GM12864 (cell line): ENCODE data around the gene RAI1.
A peak's percentile ranks its signal among the peaks of the same experiment; 100 is the strongest.
"Not testable (repeated sequence)": the region's sequence is repeated elsewhere in the genome, so short reads cannot be mapped to it uniquely, and the experiment has no call there.

ENCODE experiments used
- DNase-seq: peaks from one replicate; pipeline ENCODE4 v3.0.0-alpha.2; 2011; ENCODE audit warnings: low read depth
- H3K4me3 ChIP-seq: 2 replicates; pipeline ENCODE4 v1.5.1; 2011; ENCODE audit warnings: mild to moderate bottlenecking, low read depth, low read length, control low read depth
- TF ChIP-seq, protein P1 (sequence below): IDR thresholded peaks from 2 replicates; pipeline ENCODE4 v1.5.1; 2011; ENCODE audit warnings: low read depth, mild to moderate bottlenecking, moderate library complexity, low read length, control low read depth, inconsistent platforms; ENCODE audit errors: missing control alignments

Gene RAI1

DNA sequence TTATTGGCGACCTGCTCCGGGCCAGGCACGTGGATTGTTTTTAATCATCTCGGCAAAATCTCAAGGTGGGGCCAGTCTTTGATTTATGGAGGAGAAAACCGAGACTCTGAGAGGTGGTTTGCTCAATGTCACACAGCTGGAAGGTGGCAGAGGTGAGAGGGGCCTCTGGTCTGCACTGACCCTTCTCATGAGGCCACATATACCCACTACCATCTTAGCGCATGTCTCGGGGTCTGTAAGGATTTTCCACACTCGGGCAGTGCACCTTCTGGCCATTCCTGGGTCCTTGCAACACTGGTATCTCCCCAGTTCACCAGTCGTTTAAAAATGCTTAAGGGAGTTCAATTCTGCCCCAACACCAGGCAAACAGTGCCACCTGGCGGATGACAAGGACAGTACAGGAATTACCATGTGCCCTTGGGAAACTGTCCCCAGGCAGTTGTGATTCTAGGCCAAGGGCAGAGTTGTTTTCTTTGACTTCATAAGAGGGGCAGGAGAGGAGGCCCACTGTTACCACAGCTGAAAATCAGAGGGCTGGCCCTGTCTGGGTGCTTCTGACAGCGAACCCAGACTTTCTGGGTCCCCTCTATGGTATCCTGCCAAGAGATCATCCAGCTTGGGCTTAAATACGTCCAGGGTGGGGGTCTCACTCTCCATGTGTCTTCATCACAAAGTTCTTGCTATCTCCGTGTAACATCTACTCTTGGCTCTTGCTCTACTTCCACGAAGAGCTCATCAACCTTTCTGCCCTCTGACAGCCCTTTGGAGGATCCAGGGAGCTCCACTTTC, 39.4 kb upstream of the RAI1 start:
- TF ChIP-seq, protein P1, sequence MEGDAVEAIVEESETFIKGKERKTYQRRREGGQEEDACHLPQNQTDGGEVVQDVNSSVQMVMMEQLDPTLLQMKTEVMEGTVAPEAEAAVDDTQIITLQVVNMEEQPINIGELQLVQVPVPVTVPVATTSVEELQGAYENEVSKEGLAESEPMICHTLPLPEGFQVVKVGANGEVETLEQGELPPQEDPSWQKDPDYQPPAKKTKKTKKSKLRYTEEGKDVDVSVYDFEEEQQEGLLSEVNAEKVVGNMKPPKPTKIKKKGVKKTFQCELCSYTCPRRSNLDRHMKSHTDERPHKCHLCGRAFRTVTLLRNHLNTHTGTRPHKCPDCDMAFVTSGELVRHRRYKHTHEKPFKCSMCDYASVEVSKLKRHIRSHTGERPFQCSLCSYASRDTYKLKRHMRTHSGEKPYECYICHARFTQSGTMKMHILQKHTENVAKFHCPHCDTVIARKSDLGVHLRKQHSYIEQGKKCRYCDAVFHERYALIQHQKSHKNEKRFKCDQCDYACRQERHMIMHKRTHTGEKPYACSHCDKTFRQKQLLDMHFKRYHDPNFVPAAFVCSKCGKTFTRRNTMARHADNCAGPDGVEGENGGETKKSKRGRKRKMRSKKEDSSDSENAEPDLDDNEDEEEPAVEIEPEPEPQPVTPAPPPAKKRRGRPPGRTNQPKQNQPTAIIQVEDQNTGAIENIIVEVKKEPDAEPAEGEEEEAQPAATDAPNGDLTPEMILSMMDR, result peak; percentile 89
- H3K4me3 ChIP-seq, result no peak overlapping the region
- DNase-seq, result peak; percentile 44

DNA sequence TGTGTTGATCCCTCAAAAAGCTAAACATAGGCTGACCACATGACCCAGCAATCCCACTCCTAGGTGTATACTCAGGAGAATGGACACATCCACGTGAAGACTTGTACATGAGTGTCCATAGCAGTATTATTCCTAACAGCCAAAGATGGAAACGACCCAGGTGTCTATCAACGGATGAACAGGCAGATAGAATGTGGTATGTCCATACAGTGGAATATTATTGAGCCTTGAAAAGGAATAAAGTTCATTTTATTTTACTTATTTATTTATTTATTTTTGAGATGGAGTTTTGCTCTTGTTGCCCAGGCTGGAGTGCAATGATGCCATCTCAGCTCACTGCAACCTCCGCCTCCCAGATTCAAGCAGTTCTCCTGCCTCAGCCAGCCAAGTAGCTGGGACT, 36.1 kb upstream of the RAI1 start:
- H3K4me3 ChIP-seq, DNase-seq: not testable (repeated sequence)

DNA sequence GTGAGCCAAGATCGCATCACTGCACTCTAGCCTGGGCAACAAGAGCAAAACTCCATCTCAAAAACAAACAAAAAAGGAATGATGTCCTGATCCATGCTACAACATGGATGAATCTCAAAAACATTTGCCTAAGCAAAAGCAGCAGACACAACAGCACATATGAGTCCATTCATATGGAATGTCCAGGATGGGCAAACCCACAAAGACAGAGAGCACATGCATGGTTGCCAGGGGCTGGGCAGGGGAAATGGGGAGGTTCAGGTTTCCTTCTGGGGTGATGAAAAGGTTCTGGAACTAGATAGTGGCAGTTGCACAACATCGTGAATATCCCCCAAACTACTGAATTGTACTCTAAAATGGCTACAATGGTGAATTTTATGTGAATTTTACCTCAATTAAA, 35.3 kb upstream of the RAI1 start:
- DNase-seq, result no peak
- TF ChIP-seq, protein P1, result no peak
- H3K4me3 ChIP-seq, result no peak overlapping the region

DNA sequence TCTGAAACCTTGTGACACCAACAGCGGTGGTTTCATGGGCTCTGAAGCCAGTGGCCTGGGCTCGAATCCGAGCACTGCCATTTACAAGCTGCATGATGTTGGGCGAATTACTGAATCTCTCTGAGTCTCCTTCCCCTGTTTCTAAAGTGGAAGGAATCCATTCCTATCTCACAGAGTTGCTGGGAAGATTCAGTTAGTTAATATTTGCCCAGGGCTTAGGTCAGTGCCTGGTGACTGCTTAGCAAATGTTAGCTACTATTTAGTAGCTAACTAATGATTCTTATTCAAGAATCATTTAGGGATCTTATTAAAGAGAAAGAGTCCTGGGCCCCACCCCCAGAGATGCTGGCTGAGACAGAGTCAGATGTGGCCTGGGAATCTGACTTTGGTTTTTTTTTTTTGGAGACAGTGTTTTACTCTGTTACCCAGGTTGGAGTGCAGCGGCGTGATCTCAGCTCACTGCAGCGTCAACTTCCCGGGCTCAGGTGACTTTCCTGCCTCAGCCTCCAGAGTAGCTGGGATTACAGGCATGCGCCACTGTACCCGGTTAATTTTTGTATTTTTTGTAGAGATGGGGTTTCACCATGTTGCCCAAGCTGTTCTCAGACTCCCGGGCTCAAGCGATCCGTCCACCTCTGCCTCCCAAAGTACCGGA, 33.6 kb upstream of the RAI1 start:
- no peak overlapping the region for H3K4me3 ChIP-seq
- no peak for DNase-seq
- TF ChIP-seq, protein P1, result no peak

DNA sequence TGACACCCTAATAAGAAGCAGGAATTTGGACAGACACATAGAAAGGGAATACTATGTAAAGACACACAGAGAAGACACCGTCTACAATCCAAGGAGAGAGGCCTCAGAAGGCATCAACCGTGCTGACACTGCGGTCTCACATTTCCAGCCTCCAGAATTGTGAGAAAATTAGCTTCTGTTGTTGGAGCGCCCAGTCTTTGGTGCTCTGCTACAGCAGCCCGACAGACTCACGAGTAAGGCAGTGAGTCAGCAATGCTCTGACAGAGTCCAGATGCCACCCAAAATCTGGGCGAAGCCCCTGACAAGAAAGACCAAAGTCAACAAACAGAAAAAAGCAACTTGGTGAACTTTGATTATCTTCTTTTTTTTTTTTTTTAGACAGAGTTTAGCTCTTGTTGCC, 32.5 kb upstream of the RAI1 start:
- no peak overlapping the region for H3K4me3 ChIP-seq
- DNase-seq, result no peak
- TF ChIP-seq, protein P1, result no peak

DNA sequence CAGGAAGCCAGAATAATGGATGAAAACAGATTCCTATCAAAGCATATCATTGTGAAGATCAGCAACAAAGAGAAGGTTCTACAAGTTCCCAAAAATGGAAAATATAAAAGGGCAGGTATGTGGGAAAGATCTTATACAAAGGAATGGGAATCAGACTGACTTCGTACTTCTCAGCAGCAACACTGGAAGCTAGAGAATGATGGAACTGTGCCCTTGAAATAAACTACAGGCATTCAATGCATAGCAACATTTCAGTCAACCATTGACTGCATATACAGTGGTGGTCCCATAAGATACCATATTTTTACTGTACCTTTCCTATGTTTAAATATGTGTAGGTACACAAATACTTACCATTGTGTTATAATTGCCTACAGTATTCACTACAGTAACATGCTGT, 30.3 kb upstream of the RAI1 start:
- no peak for DNase-seq
- H3K4me3 ChIP-seq, result no peak overlapping the region
- TF ChIP-seq, protein P1, result no peak

DNA sequence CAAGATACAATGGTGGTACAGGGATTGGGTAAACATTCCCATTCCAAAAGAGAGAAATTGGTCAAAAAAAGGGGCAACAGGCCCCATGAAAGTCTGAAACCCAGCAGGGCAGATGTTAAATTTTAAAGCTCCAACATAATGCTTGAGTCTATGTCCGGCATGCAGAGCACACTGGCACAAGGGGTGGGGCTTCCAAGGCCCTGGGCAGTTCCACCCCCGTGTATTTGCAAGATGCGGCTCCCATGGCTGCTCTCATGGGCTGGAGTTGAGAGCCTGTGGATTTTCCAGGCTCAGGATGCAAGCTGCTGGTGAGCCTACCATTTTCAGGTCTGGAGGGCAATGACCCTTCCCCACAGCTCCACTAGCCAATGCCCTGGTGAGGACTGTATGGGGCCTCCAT, 27.9 kb upstream of the RAI1 start:
- TF ChIP-seq, protein P1, result no peak
- no peak overlapping the region for H3K4me3 ChIP-seq
- no peak for DNase-seq
